B cell (primary cell): Measurements from ENCODE around the gene RPA1. TPM values are rescaled to one million over a fixed set of nuclear protein-coding genes. Genes with fewer than 3 reads are reported as not detected.

Experiments used
- ATAC-seq: fragments of 200-7000 bp; cut with Tn5 transposase; one replicate; pipeline ENCODE4 v1.10.0; 2021; ENCODE audit warnings: low read depth, mild to moderate bottlenecking, moderate number of reproducible peaks, moderate library complexity
- CTCF ChIA-PET: fragments of 350-600 bp; sonication (Branson Sonifier 250); formaldehyde crosslinking; loops from one replicate; lab custom pipeline; 2021; ENCODE audit warnings: antibody characterized with exemption, inconsistent platforms; lab: Charles Lee
- POLR2A ChIA-PET: fragments of 350-600 bp; sonication (Branson Sonifier 250); formaldehyde crosslinking; loops from one replicate; lab custom pipeline; 2021; ENCODE audit warnings: antibody characterized with exemption; lab: Charles Lee
- DNase-seq: peaks from one replicate; pipeline ENCODE4 v3.0.0; 2013
- H2AFZ ChIP-seq: 2 replicates; pipeline ENCODE4 v1.6.1; 2012; ENCODE audit warnings: mild to moderate bottlenecking, low read depth, low read length; ENCODE audit not compliant: insufficient read depth, poor library complexity, severe bottlenecking
- H3K27ac ChIP-seq, 2 donors: 1 replicate in 1 of 2; 2 replicates in 1 of 2; pipeline ENCODE4 v1.5.1; 2012 to 2013; ENCODE audit warnings: low read length in 2 of 2, mild to moderate bottlenecking in 2 of 2, moderate library complexity in 1 of 2
- H3K27me3 ChIP-seq, 4 experiments: fragments of 200-600 bp in 1 of 4; sonication (generic) in 1 of 4; replicated peaks in 1 of 4; 1 replicate in 2 of 4; 2 replicates in 2 of 4; pipeline versions ENCODE4 v1.6.1 to v1.7.0; 2013 to 2016; ENCODE audit warnings: low read length in 3 of 4, mild to moderate bottlenecking in 2 of 4, mixed read lengths in 1 of 4, moderate library complexity in 1 of 4; ENCODE audit not compliant: insufficient read depth in 4 of 4, control insufficient read depth in 3 of 4; ENCODE audit errors: control extremely low read depth in 1 of 4
- H3K36me3 ChIP-seq, 2 experiments: replicated peaks in 1 of 2; 1 replicate in 1 of 2; 2 replicates in 1 of 2; pipeline versions ENCODE4 v1.6.1 to v1.7.1; 2013; ENCODE audit warnings: low read length in 1 of 2; ENCODE audit not compliant: insufficient read depth in 2 of 2, control insufficient read depth in 1 of 2; ENCODE audit errors: control extremely low read depth in 1 of 2, extremely low read depth in 1 of 2
- H3K4me1 ChIP-seq, 2 donors: fragments of 200-600 bp in 1 of 2; sonication (generic) in 1 of 2; 1 replicate in 1 of 2; 2 replicates in 1 of 2; pipeline versions ENCODE4 v1.5.1 to v1.6.1; 2013 to 2017; ENCODE audit warnings: low read length in 2 of 2; ENCODE audit not compliant: control insufficient read depth in 2 of 2, insufficient read depth in 2 of 2
- H3K4me2 ChIP-seq: replicated peaks from 2 replicates; pipeline ENCODE3; 2012; ENCODE audit warnings: mild to moderate bottlenecking, low read depth, low read length; ENCODE audit not compliant: poor library complexity, severe bottlenecking
- H3K4me3 ChIP-seq, 5 experiments: fragments of 200-600 bp in 1 of 5; sonication (generic) in 1 of 5; 1 replicate in 3 of 5; 2 replicates in 2 of 5; pipeline versions ENCODE4 v1.5.1 to v1.7.0; 2011 to 2016; ENCODE audit warnings: low read length in 4 of 5, mild to moderate bottlenecking in 4 of 5, low read depth in 2 of 5, control low read depth in 1 of 5, moderate library complexity in 1 of 5; ENCODE audit not compliant: insufficient read depth in 1 of 5; ENCODE audit errors: control extremely low read depth in 1 of 5, extremely low read depth in 1 of 5
- H3K79me2 ChIP-seq: fragments of 200-600 bp; sonication (generic); one replicate; pipeline ENCODE4 v1.6.0; 2016; ENCODE audit warnings: low read length; ENCODE audit not compliant: control insufficient read depth, insufficient read depth
- H3K9ac ChIP-seq: fragments of 200-600 bp; sonication (generic); 2 replicates; pipeline ENCODE4 v1.6.1; 2017; ENCODE audit warnings: mild to moderate bottlenecking, low read length, moderate library complexity
- H3K9me3 ChIP-seq, 3 donors: one replicate each; pipeline versions ENCODE4 v1.6.1 to v1.7.1; 2013; ENCODE audit warnings: low read length in 2 of 3; ENCODE audit not compliant: control insufficient read depth in 2 of 3, insufficient read depth in 1 of 3; ENCODE audit errors: control extremely low read depth in 1 of 3
- H4K20me1 ChIP-seq: 2 replicates; pipeline ENCODE4 v1.6.0; 2012; ENCODE audit warnings: mild to moderate bottlenecking, low read length; ENCODE audit not compliant: insufficient read depth, control insufficient read depth, poor library complexity, severe bottlenecking
- H3K27ac Mint-ChIP-seq: one replicate; pipeline ENCODE4 v1.8.0; 2021; ENCODE audit warnings: mixed read lengths
- H3K27me3 Mint-ChIP-seq: one replicate; pipeline ENCODE4 v1.8.0; 2021; ENCODE audit warnings: mixed read lengths
- H3K4me1 Mint-ChIP-seq: one replicate; pipeline ENCODE4 v1.8.0; 2021; ENCODE audit warnings: mixed read lengths
- H3K4me3 Mint-ChIP-seq: one replicate; pipeline ENCODE4 v1.8.0; 2021; ENCODE audit warnings: mixed read lengths
- H3K9me3 Mint-ChIP-seq: one replicate; pipeline ENCODE4 v1.8.0; 2022; ENCODE audit warnings: mixed read lengths; ENCODE audit not compliant: insufficient read depth
- CTCF ChIP-seq: fragments of 200-600 bp; IDR thresholded peaks from one replicate; pipeline ENCODE4 v1.8.0; 2022; ENCODE audit warnings: antibody characterized with exemption, mild to moderate bottlenecking
- EZH2 ChIP-seq: IDR thresholded peaks from 2 replicates; pipeline ENCODE4 v1.6.1; 2012; ENCODE audit warnings: borderline replicate concordance, low read depth, mild to moderate bottlenecking, moderate library complexity, low read length; ENCODE audit not compliant: insufficient read depth, poor library complexity, severe bottlenecking
- WGBS: methylation state at CpG from one replicate; pipeline ENCODE4 v1.1.5; 2013; ENCODE audit warnings: missing lambda C conversion rate; ENCODE audit not compliant: insufficient coverage; 5-methylcytosine and 5-hydroxymethylcytosine counted together
- intact Hi-C: fragments of 100-400 bp; cut with micrococcal nuclease; formaldehyde crosslinking; loops from one replicate; pipeline ENCODE4 v1.10.0; 2022
- polyA plus RNA-seq: library from polyadenylated mRNA; depleted of rRNA; stranded (reverse); fragments of >200 nt; gene quantifications from 2 replicates; pipeline ENCODE4 v1.2.3, GENCODE V29; 2012
- total RNA-seq, 2 donors: library from RNA; stranded (reverse); fragments of 120-200 nt in 1 of 2; gene quantifications; 1 replicate in 1 of 2; 2 replicates in 1 of 2; pipeline versions ENCODE4 v1.2.3 to v1.2.4, GENCODE V29; 2013 to 2022

The RPA1 gene
- total and polyA plus RNA-seq, 2 donors (not counting 1 experiment from before 2014, with no cell fraction given) = 27.0 to 94.5 TPM

GRCh38 chr17:1802429-1802828 lies 27.4 kb upstream of the RPA1 start:
- no peak for TF ChIP-seq EZH2
- TF ChIP-seq CTCF = no peak
- no peak overlapping the region for H3K9ac ChIP-seq
- H2AFZ ChIP-seq = no peak overlapping the region
- H3K27ac ChIP-seq = no peak overlapping the region
- ATAC-seq (no peak), DNase-seq (no peak)
- no peak overlapping the region for H3K27ac Mint-ChIP-seq
- no peaks in the 10 kb centered on the region for H4K20me1 ChIP-seq
- peaks cover 10 to 33% of the 10 kb centered on the region in 2 experiments for H3K36me3 ChIP-seq
- intact Hi-C loops = no loop called here
- H3K4me3 ChIP-seq = no peak overlapping the region
- no peaks in the 10 kb centered on the region for H3K4me1 ChIP-seq
- H3K4me3 Mint-ChIP-seq = no peak overlapping the region
- POLR2A ChIA-PET = no interaction called here
- no peak overlapping the region for H3K4me2 ChIP-seq
- WGBS = no CpG with 5 or more reads among the region's 1 CpG
- CTCF ChIA-PET = interaction anchor here (1.0 kb wide), 1 partner anchor 19 kb away, joined by 4 read pairs; no protein-coding TSS in a partner anchor
- no peaks in the 10 kb centered on the region for H3K9me3 ChIP-seq
- no peaks in the 10 kb centered on the region for H3K27me3 Mint-ChIP-seq
- no peaks in the 10 kb centered on the region for H3K27me3 ChIP-seq
- H3K79me2 ChIP-seq = peaks cover 6% of the 10 kb centered on the region
- no peaks in the 10 kb centered on the region for H3K4me1 Mint-ChIP-seq
- H3K9me3 Mint-ChIP-seq = no peaks in the 10 kb centered on the region

DNA sequence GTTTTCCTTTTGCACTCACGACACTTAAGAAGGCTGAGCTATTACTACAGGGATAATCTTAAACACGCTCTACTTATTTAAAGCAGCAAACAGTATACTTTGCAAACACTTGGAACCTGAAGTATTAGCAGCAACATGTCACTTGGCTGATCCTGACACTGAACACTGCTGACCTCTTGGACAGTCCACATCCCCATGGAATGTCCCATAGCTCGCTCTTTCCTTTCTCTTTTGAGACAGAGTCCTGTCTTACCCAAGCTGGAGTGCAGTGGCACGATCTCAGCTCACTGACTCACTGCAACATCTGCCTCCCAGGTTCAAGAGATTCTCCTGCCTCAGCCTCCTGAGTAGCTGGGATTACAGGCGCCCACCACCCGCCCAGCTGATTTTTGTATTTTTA lies 26.5 kb upstream of the RPA1 start:
- peaks cover 3% of the 10 kb centered on the region for H3K79me2 ChIP-seq
- Mint-ChIP-seq H3K9me3 (no peaks in the 10 kb centered on the region), H3K27me3 (no peaks in the 10 kb centered on the region), H3K4me3 (no peak overlapping the region), H3K27ac (no peak overlapping the region), H3K4me1 (no peaks in the 10 kb centered on the region)
- no peak overlapping the region for H3K4me2 ChIP-seq
- TF ChIP-seq CTCF (no peak), EZH2 (no peak)
- ChIA-PET POLR2A (no interaction called here), CTCF (interaction anchor here (1.0 to 1.3 kb wide), 2 partner anchors 20 to 83 kb away, joined by 3 to 4 read pairs; no protein-coding TSS in a partner anchor)
- no peak overlapping the region for H2AFZ ChIP-seq
- WGBS = 98% methylated on average over 4 of the region's 6 CpGs
- H4K20me1 ChIP-seq = no peaks in the 10 kb centered on the region
- H3K27ac ChIP-seq = no peak overlapping the region
- DNase-seq = no peak
- ATAC-seq = no peak
- no peak overlapping the region for H3K4me3 ChIP-seq
- no peaks in the 10 kb centered on the region for H3K27me3 ChIP-seq
- no peaks in the 10 kb centered on the region for H3K9me3 ChIP-seq
- H3K9ac ChIP-seq = no peak overlapping the region
- intact Hi-C loops = no loop called here
- peaks cover 10 to 33% of the 10 kb centered on the region in 2 experiments for H3K36me3 ChIP-seq
- H3K4me1 ChIP-seq = no peaks in the 10 kb centered on the region
